ENCODE results near the gene VAMP2. TPM values are rescaled to one million over a fixed set of nuclear protein-coding genes. Genes with fewer than 3 reads are reported as not detected.

VAMP2 gene
- total and polyA plus RNA-seq, 9 of the 15 experiments (the other 6 are each of a cell fraction or from before 2014, with no cell fraction given), result 2.3 to 31.8 (median 6.0) TPM

DNA sequence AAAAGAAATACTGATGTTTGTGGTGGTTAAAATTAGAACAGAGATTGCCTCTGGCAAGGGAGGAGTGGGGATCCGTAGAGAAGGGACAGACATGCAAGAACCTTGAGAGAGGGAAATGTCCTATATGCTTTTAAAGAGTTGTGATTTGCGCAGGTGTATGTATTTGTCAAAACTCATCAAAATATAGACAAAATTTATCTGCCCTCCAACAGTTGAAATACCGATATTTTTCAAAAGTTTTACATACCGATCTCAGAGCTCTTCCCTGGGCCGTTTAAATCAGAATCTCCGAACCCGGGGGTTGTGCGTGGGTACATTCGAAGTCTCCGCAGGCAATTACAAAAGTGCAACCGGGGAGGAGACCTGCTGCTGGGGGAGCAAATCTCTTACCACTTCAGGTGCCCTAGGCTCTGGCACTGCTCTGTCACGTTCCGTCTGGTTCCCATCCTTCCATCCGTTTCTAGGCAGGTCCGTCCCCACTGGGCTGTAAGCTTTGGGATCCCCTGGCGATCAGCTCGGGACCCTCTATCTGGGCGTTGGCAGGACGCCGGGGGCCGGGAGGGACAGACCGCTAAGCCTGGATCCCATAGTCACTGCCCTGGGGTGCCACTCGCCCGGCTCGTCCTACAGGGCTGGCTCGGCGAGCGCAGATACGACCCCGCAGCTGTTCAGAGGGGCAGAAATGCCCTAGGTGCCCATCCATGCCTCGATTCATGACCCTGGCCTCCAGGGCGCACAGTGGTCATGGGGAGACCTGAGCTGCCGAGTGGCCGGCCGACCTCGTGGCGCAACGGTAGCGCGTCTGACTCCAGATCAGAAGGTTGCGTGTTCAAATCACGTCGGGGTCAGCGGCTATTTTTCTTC is 23.1 kb upstream of the VAMP2 start (continued):
- TF ChIP-seq, protein P1, sequence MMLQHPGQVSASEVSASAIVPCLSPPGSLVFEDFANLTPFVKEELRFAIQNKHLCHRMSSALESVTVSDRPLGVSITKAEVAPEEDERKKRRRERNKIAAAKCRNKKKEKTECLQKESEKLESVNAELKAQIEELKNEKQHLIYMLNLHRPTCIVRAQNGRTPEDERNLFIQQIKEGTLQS (IDR thresholded peaks at IDR 0.05), result no peak
- TF ChIP-seq, protein P1 (CRISPR knock-in tag; conservative IDR thresholded peaks at IDR 0.05), result no peak
- no peak for TF ChIP-seq ZNF143 (CRISPR knock-in tag; IDR thresholded peaks at IDR 0.05)
- TF ChIP-seq PHB2 (IDR thresholded peaks at IDR 0.05; ENCODE audit: low read depth), result no peak
- no peak for TF ChIP-seq MIER1 (IDR thresholded peaks at IDR 0.05; ENCODE audit: low read depth)
- TF ChIP-seq, protein P2, sequence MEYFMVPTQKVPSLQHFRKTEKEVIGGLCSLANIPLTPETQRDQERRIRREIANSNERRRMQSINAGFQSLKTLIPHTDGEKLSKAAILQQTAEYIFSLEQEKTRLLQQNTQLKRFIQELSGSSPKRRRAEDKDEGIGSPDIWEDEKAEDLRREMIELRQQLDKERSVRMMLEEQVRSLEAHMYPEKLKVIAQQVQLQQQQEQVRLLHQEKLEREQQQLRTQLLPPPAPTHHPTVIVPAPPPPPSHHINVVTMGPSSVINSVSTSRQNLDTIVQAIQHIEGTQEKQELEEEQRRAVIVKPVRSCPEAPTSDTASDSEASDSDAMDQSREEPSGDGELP (CRISPR knock-in tag; IDR thresholded peaks at IDR 0.05; ENCODE audit: borderline replicate concordance), result no peak
- no peak for TF ChIP-seq TRIM28 (IDR thresholded peaks at IDR 0.05)
- TF ChIP-seq, protein P3, sequence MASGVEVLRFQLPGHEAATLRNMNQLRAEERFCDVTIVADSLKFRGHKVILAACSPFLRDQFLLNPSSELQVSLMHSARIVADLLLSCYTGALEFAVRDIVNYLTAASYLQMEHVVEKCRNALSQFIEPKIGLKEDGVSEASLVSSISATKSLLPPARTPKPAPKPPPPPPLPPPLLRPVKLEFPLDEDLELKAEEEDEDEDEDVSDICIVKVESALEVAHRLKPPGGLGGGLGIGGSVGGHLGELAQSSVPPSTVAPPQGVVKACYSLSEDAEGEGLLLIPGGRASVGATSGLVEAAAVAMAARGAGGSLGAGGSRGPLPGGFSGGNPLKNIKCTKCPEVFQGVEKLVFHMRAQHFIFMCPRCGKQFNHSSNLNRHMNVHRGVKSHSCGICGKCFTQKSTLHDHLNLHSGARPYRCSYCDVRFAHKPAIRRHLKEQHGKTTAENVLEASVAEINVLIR (CRISPR knock-in tag; IDR thresholded peaks at IDR 0.05), result no peak
- TF ChIP-seq ZNF699 (CRISPR knock-in tag; IDR thresholded peaks at IDR 0.05; ENCODE audit: insufficient replicate concordance), result no peak
- no peak for TF ChIP-seq RBM15 (IDR thresholded peaks at IDR 0.05; ENCODE audit: insufficient read depth, low read length)
- TF ChIP-seq BMI1 (IDR thresholded peaks at IDR 0.05; ENCODE audit: low read length), result no peak
- no peak for TF ChIP-seq ZNF436 (CRISPR knock-in tag; IDR thresholded peaks at IDR 0.05)
- no peak for TF ChIP-seq POLR2AphosphoS2 (IDR thresholded peaks at IDR 0.05; ENCODE audit: low read length)
- no peak for TF ChIP-seq XRCC3 (IDR thresholded peaks at IDR 0.05)
- no peak for TF ChIP-seq MXI1 (IDR thresholded peaks at IDR 0.05; ENCODE audit: low read depth, low read length)
- TF ChIP-seq NEUROD1 (IDR thresholded peaks at IDR 0.05; ENCODE audit: borderline replicate concordance, low read depth, low read length, partially characterized antibody), result no peak
- TF ChIP-seq CBX3 (IDR thresholded peaks at IDR 0.05; ENCODE audit: borderline replicate concordance in 1 of 2, low read length in 2 of 2), result 0 out of 3 replicates have a peak, but pooled peaks of 1 of the 2 experiments have one; percentile 31
- TF ChIP-seq STAG1 (CRISPR knock-in tag; IDR thresholded peaks at IDR 0.05; ENCODE audit: borderline replicate concordance), result no peak
- no peak for TF ChIP-seq SP2 (IDR thresholded peaks at IDR 0.05; ENCODE audit: extremely low read depth, low read depth, low read length, poor library complexity, severe bottlenecking)
- peak; percentile 83 for TF ChIP-seq CEBPG (CRISPR knock-in tag; IDR thresholded peaks at IDR 0.05)
- TF ChIP-seq CEBPG (tag; conservative IDR thresholded peaks at IDR 0.05 in 1 of 2, IDR thresholded peaks at IDR 0.05 in 1 of 2), result 0 out of 4 replicates have a peak, but pooled peaks of 1 of the 2 experiments have one; percentile 33
- peak; percentile 35 for TF ChIP-seq BRF1 (IDR thresholded peaks at IDR 0.05; ENCODE audit: borderline replicate concordance, extremely low read depth, insufficient read length)
- TF ChIP-seq TAF1 (IDR thresholded peaks at IDR 0.05; ENCODE audit: control insufficient read depth, extremely low read depth, insufficient read depth, low read length, severe bottlenecking), result no peak
- TF ChIP-seq, protein P4, sequence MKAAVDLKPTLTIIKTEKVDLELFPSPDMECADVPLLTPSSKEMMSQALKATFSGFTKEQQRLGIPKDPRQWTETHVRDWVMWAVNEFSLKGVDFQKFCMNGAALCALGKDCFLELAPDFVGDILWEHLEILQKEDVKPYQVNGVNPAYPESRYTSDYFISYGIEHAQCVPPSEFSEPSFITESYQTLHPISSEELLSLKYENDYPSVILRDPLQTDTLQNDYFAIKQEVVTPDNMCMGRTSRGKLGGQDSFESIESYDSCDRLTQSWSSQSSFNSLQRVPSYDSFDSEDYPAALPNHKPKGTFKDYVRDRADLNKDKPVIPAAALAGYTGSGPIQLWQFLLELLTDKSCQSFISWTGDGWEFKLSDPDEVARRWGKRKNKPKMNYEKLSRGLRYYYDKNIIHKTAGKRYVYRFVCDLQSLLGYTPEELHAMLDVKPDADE (conservative IDR thresholded peaks at IDR 0.05; ENCODE audit: control insufficient read depth, low read depth, low read length), result peak; percentile 48; the same call in 1 of the 2 replicates
- no peak for TF ChIP-seq LARP7 (IDR thresholded peaks at IDR 0.05)
